H1 (cell line): Measurements from ENCODE around the gene CLEC16A. TPM values are rescaled to one million over a fixed set of nuclear protein-coding genes. Genes with fewer than 3 reads are reported as not detected.

ENCODE experiments used
- BACH1 ChIP-seq: IDR thresholded peaks from 2 replicates; pipeline ENCODE4 v1.6.1; 2012; ENCODE audit warnings: low read length, improper control_type of control experiment
- CEBPB ChIP-seq: IDR thresholded peaks from 2 replicates; pipeline ENCODE4 v1.6.1; 2012; ENCODE audit warnings: low read depth, low read length
- CHD1 ChIP-seq: IDR thresholded peaks from 2 replicates; pipeline ENCODE4 v1.6.1; 2012; ENCODE audit warnings: low read depth, low read length, improper control_type of control experiment
- CREB1 ChIP-seq: IDR thresholded peaks from 2 replicates; pipeline ENCODE4 v1.6.1; 2012; ENCODE audit warnings: inconsistent platforms
- EP300 ChIP-seq, 2 experiments: IDR thresholded peaks; 1 replicate in 1 of 2; 2 replicates in 1 of 2; pipeline ENCODE4 v1.6.1; 2011 to 2012; ENCODE audit warnings: low read depth in 2 of 2, low read length in 2 of 2, mild to moderate bottlenecking in 2 of 2, borderline replicate concordance in 1 of 2, inconsistent platforms in 1 of 2, moderate library complexity in 1 of 2
- RAD21 ChIP-seq, 2 experiments: IDR thresholded peaks in 1 of 2; conservative IDR thresholded peaks in 1 of 2; 2 replicates each; pipeline ENCODE4 v1.6.1; 2011; ENCODE audit warnings: low read depth in 2 of 2, low read length in 2 of 2, improper control_type of control experiment in 1 of 2, inconsistent platforms in 1 of 2, mild to moderate bottlenecking in 1 of 2, moderate library complexity in 1 of 2
- SIRT6 ChIP-seq: IDR thresholded peaks from one replicate; pipeline ENCODE4 v1.7.1; 2012; ENCODE audit warnings: low read length, inconsistent platforms
- TBP ChIP-seq: IDR thresholded peaks from 2 replicates; pipeline ENCODE4 v1.6.1; 2011; ENCODE audit warnings: low read depth, low read length, improper control_type of control experiment
- polyA plus RNA-seq, 7 experiments: library from polyadenylated mRNA; depleted of rRNA in 3 of 7; stranded (reverse) in 5 of 7; unstranded in 2 of 7; fragments of >200 nt in 5 of 7; fragments of 200-250 nt in 2 of 7; gene quantifications; 1 replicate in 5 of 7; 2 replicates in 1 of 7; 4 replicates in 1 of 7; pipeline versions ENCODE4 v1.2.1 to v1.2.3, GENCODE V29; 2011 to 2013; ENCODE audit warnings: missing spikeins in 2 of 7, mixed read lengths in 2 of 7
- total RNA-seq: library from RNA; stranded (reverse); fragmentation: NEBNext Ultra II Directional; extraction: Animal tissue kit (Norgen Biotek cat#: 25700); gene quantifications from 2 replicates; pipeline ENCODE4 v1.2.1, GENCODE V29; 2021
- TF ChIP-seq, protein P1 (sequence below): fragments of 300-600 bp; sonication (generic); IDR thresholded peaks from 2 replicates; pipeline ENCODE4 v1.7.1; 2012; ENCODE audit warnings: low read length, moderate library complexity, mild to moderate bottlenecking, inconsistent platforms; ENCODE audit not compliant: insufficient replicate concordance
- TF ChIP-seq, protein P2 (sequence below): IDR thresholded peaks from 2 replicates; pipeline ENCODE4 v1.6.1; 2012; ENCODE audit warnings: inconsistent platforms
- TF ChIP-seq, protein P3 (sequence below): IDR thresholded peaks from 2 replicates; pipeline ENCODE4 v1.6.1; 2011; ENCODE audit warnings: low read length, improper control_type of control experiment

CLEC16A gene
- total and polyA plus RNA-seq, 2 of the 8 experiments (the other 6 are each of a cell fraction or from before 2014, with no cell fraction given) = 7.6 to 19.3 TPM

DNA sequence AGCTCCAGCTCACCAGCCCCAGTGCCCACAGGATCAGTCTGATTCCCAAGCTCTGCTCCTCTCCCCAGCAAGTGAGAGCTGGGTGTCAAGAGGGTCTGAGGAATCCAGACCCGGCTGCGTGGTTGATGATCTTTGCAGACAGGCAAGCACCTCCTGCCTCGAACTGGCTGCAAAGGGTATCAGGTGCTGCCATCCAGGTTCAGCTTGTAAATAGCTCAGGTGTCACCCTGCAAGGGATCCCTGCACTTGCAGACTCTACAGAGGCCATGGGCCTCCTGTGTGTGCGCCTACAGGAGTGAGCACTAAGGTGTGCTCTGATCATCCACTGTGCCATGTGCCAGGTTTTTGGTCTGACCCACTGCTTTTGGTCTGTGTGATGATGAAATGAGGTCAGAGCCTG is 18.3 kb upstream of the CLEC16A start (continued):
- TF ChIP-seq, protein P1, sequence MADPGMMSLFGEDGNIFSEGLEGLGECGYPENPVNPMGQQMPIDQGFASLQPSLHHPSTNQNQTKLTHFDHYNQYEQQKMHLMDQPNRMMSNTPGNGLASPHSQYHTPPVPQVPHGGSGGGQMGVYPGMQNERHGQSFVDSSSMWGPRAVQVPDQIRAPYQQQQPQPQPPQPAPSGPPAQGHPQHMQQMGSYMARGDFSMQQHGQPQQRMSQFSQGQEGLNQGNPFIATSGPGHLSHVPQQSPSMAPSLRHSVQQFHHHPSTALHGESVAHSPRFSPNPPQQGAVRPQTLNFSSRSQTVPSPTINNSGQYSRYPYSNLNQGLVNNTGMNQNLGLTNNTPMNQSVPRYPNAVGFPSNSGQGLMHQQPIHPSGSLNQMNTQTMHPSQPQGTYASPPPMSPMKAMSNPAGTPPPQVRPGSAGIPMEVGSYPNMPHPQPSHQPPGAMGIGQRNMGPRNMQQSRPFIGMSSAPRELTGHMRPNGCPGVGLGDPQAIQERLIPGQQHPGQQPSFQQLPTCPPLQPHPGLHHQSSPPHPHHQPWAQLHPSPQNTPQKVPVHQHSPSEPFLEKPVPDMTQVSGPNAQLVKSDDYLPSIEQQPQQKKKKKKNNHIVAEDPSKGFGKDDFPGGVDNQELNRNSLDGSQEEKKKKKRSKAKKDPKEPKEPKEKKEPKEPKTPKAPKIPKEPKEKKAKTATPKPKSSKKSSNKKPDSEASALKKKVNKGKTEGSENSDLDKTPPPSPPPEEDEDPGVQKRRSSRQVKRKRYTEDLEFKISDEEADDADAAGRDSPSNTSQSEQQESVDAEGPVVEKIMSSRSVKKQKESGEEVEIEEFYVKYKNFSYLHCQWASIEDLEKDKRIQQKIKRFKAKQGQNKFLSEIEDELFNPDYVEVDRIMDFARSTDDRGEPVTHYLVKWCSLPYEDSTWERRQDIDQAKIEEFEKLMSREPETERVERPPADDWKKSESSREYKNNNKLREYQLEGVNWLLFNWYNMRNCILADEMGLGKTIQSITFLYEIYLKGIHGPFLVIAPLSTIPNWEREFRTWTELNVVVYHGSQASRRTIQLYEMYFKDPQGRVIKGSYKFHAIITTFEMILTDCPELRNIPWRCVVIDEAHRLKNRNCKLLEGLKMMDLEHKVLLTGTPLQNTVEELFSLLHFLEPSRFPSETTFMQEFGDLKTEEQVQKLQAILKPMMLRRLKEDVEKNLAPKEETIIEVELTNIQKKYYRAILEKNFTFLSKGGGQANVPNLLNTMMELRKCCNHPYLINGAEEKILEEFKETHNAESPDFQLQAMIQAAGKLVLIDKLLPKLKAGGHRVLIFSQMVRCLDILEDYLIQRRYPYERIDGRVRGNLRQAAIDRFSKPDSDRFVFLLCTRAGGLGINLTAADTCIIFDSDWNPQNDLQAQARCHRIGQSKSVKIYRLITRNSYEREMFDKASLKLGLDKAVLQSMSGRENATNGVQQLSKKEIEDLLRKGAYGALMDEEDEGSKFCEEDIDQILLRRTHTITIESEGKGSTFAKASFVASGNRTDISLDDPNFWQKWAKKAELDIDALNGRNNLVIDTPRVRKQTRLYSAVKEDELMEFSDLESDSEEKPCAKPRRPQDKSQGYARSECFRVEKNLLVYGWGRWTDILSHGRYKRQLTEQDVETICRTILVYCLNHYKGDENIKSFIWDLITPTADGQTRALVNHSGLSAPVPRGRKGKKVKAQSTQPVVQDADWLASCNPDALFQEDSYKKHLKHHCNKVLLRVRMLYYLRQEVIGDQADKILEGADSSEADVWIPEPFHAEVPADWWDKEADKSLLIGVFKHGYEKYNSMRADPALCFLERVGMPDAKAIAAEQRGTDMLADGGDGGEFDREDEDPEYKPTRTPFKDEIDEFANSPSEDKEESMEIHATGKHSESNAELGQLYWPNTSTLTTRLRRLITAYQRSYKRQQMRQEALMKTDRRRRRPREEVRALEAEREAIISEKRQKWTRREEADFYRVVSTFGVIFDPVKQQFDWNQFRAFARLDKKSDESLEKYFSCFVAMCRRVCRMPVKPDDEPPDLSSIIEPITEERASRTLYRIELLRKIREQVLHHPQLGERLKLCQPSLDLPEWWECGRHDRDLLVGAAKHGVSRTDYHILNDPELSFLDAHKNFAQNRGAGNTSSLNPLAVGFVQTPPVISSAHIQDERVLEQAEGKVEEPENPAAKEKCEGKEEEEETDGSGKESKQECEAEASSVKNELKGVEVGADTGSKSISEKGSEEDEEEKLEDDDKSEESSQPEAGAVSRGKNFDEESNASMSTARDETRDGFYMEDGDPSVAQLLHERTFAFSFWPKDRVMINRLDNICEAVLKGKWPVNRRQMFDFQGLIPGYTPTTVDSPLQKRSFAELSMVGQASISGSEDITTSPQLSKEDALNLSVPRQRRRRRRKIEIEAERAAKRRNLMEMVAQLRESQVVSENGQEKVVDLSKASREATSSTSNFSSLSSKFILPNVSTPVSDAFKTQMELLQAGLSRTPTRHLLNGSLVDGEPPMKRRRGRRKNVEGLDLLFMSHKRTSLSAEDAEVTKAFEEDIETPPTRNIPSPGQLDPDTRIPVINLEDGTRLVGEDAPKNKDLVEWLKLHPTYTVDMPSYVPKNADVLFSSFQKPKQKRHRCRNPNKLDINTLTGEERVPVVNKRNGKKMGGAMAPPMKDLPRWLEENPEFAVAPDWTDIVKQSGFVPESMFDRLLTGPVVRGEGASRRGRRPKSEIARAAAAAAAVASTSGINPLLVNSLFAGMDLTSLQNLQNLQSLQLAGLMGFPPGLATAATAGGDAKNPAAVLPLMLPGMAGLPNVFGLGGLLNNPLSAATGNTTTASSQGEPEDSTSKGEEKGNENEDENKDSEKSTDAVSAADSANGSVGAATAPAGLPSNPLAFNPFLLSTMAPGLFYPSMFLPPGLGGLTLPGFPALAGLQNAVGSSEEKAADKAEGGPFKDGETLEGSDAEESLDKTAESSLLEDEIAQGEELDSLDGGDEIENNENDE = no peak
- no peak for TF ChIP-seq CEBPB
- no peak for TF ChIP-seq TBP
- TF ChIP-seq CREB1 = no peak
- TF ChIP-seq CHD1 = no peak
- TF ChIP-seq BACH1 = no peak
- TF ChIP-seq RAD21 (IDR thresholded peaks at IDR 0.05 in 1 of 2, conservative IDR thresholded peaks at IDR 0.05 in 1 of 2; ENCODE audit: low read depth in 2 of 2, low read length in 2 of 2) = no peak
- TF ChIP-seq, protein P2, sequence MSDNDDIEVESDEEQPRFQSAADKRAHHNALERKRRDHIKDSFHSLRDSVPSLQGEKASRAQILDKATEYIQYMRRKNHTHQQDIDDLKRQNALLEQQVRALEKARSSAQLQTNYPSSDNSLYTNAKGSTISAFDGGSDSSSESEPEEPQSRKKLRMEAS = no peak
- no peak for TF ChIP-seq SIRT6
- TF ChIP-seq, protein P3, sequence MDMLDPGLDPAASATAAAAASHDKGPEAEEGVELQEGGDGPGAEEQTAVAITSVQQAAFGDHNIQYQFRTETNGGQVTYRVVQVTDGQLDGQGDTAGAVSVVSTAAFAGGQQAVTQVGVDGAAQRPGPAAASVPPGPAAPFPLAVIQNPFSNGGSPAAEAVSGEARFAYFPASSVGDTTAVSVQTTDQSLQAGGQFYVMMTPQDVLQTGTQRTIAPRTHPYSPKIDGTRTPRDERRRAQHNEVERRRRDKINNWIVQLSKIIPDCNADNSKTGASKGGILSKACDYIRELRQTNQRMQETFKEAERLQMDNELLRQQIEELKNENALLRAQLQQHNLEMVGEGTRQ = no peak
- no peak for TF ChIP-seq EP300 (IDR thresholded peaks at IDR 0.05; ENCODE audit: borderline replicate concordance in 1 of 2, low read depth in 2 of 2, low read length in 2 of 2)
